ENCODE data around the gene UBE2H. TPM values are rescaled to one million over a fixed set of nuclear protein-coding genes. Genes with fewer than 3 reads are reported as not detected.
"Not testable (repeated sequence)": the region's sequence is repeated elsewhere in the genome, so short reads cannot be mapped to it uniquely, and the experiment has no call there.

The UBE2H gene
- total RNA-seq, 1 donor from 2014 or later, result 68.5 TPM

DNA sequence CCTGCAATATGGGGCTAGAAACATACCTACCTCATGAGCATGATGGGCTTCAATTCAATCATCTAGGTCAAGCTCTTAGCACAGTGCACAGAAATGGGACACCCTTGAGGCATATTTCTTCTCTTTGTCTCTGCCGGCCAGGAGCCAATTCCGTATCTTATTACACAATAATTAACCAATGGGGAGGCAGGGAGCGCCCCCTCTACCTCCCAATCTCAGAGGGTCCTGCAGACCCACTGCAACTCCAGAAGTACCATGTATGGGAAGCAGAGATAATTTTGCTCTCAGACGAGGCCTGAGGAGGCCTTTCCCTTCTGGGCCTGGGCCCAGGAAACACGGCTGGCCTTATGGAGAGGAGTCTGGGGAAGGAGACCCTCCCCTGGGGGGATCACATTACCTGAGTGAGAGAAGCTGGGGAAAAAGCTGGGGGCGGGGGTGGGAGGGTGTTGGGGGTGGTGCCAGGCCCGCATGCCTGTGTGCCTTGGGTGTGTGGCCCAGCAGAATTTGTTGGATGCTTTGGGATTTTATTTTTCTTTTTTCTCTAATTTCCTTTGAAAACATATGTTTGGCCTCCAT is 155.5 kb downstream of the UBE2H start:
- intact Hi-C loops (cut with DNase I), result no loop called here
- H3K4me3 ChIP-seq, result no peak overlapping the region
- no peak overlapping the region for H3K27ac ChIP-seq
- no peak for TF ChIP-seq POLR2AphosphoS5 (IDR thresholded peaks at IDR 0.05; ENCODE audit: insufficient read depth in 1 of 2, low read depth in 1 of 2)
- TF ChIP-seq, protein P1, sequence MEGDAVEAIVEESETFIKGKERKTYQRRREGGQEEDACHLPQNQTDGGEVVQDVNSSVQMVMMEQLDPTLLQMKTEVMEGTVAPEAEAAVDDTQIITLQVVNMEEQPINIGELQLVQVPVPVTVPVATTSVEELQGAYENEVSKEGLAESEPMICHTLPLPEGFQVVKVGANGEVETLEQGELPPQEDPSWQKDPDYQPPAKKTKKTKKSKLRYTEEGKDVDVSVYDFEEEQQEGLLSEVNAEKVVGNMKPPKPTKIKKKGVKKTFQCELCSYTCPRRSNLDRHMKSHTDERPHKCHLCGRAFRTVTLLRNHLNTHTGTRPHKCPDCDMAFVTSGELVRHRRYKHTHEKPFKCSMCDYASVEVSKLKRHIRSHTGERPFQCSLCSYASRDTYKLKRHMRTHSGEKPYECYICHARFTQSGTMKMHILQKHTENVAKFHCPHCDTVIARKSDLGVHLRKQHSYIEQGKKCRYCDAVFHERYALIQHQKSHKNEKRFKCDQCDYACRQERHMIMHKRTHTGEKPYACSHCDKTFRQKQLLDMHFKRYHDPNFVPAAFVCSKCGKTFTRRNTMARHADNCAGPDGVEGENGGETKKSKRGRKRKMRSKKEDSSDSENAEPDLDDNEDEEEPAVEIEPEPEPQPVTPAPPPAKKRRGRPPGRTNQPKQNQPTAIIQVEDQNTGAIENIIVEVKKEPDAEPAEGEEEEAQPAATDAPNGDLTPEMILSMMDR (IDR thresholded peaks at IDR 0.05), result no peak
- no peak for TF ChIP-seq POLR2A (IDR thresholded peaks at IDR 0.05)
- no peak for DNase-seq (ENCODE audit: extremely low spot score in 2 of 2)
- no peaks in the 10 kb centered on the region for H3K36me3 ChIP-seq
- no peaks in the 10 kb centered on the region for H3K9me3 ChIP-seq
- H3K27me3 ChIP-seq, result no peaks in the 10 kb centered on the region
- no peaks in the 10 kb centered on the region for H3K4me1 ChIP-seq

DNA sequence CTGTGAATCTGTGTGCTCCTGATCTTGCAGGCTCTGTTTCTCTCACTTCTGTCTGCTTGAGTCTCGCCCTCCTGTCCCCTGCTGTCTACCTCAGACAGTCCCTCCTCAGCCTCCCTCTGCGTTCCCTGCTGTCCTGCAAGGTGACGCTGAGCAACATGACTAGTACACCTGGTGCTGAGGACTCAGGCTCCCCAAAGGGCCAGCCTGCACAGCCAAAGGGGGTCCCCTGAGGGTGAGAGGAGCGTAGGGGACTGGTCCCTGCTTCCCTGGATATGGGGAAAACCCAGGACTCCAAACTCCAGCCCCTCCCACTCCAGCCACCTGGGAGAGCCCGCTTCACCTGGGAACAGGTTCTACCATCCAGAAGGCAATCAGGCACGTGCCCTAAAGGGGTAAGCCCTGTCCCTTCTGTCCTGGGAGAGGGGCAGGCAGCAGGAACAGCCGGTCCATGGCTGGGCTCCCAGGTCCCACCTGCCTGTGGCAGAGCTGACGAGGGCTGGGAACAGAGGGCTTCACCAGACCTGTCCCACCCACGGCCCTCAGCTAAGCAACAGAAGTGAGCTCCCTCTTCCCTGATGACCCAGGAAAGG is 156.5 kb downstream of the UBE2H start:
- TF ChIP-seq POLR2AphosphoS5 (IDR thresholded peaks at IDR 0.05; ENCODE audit: insufficient read depth in 1 of 2, low read depth in 1 of 2) (no peak), POLR2A (IDR thresholded peaks at IDR 0.05) (no peak)
- TF ChIP-seq, protein P1 (IDR thresholded peaks at IDR 0.05), result no peak
- DNase-seq (ENCODE audit: extremely low spot score in 2 of 2), result no peak
- intact Hi-C loops (cut with DNase I), result no loop called here
- no peak overlapping the region for H3K27ac ChIP-seq
- H3K36me3 ChIP-seq, result no peaks in the 10 kb centered on the region
- no peaks in the 10 kb centered on the region for H3K9me3 ChIP-seq
- no peaks in the 10 kb centered on the region for H3K4me1 ChIP-seq
- H3K27me3 ChIP-seq, result no peaks in the 10 kb centered on the region
- H3K4me3 ChIP-seq, result no peak overlapping the region

DNA sequence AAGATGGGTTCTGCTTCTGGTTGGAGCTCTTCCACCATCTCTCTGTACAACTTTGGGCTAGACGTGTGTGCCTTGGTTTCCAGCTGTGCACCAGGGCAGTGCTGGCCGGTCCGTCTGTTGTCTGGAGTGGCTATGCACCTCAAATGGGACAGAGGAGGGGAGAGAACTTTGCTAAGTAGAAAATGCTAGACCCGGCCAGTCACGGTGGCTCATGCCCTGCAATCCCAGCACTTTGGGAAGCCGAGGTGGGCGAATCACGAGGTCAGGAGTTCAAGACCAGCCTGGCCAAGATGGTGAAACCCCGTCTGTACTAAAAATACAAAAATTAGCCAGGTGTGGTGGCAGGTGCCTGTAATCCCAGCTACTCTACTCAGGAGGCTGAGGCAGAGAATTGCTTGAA is 158.3 kb downstream of the UBE2H start:
- H3K4me3 ChIP-seq; H3K27ac ChIP-seq; DNase-seq (ENCODE audit: extremely low spot score in 2 of 2); intact Hi-C loops (cut with DNase I); H3K36me3 ChIP-seq; H3K27me3 ChIP-seq; H3K9me3 ChIP-seq; H3K4me1 ChIP-seq: not testable (repeated sequence)

DNA sequence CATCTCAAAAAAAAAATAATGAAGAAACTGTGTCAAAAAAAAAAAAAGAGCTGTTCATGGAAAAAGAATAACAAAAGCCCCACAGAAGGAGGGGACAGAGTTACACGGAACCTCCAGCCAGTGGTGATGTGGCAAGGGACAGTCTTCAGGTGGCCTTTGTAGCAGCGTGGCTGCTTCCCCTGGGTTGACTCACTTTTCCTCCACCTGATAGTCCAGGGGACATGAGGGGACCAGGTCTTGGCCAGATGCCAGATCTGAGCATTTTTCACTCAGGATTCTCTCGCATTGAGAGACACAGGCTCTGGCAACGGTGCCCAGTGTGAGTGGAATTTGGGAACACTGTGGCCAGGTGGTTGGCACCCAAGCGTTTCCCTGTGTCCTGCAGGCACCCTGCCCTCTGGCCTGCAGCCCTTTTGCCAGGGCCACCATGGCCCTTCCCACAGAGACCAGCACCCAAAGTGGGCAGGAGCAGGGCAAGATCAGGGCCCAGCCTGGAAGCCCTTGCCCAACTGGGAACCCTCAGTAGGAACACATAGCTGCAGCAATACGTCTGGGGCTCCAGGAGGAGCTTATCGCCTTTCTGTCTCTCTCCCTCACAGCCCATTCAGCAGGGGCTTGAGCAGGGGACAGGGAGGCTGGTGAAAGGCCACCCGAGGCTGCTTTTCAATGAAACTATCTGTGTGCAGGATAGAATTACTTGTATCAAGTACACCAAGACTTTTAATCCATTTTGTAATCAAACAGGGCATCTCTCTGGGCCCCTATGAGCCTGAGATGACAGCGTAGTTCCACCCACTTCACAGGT is 159.1 kb downstream of the UBE2H start:
- H3K4me1 ChIP-seq, result no peaks in the 10 kb centered on the region
- H3K27ac ChIP-seq, result no peak overlapping the region
- intact Hi-C loops (cut with DNase I), result no loop called here
- H3K36me3 ChIP-seq, result no peaks in the 10 kb centered on the region
- TF ChIP-seq POLR2AphosphoS5 (IDR thresholded peaks at IDR 0.05; ENCODE audit: insufficient read depth in 1 of 2, low read depth in 1 of 2), result no peak
- TF ChIP-seq, protein P1 (IDR thresholded peaks at IDR 0.05), result no peak
- TF ChIP-seq POLR2A (IDR thresholded peaks at IDR 0.05), result no peak
- H3K9me3 ChIP-seq, result no peaks in the 10 kb centered on the region
- no peaks in the 10 kb centered on the region for H3K27me3 ChIP-seq
- no peak for DNase-seq (ENCODE audit: extremely low spot score in 2 of 2)
- H3K4me3 ChIP-seq, result no peak overlapping the region

DNA sequence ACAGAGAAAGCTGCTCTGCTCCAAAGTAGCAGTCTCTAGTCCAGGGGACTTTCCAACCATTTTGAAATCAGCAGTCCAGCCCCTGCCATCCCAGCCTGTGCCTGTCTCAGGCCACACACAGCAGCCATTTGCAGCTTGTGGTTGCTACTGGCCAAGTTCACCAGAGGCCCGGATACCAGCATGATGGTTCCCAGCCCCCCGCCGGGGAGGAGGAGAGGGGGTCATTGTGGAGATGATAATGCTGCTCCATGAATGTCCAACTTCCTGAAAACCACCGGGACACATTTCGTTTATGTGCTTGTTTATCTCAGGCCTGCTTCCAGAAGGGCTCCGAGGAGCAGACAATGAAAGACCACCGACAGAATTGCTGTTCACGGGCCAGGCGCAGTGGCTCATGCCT is 160.0 kb downstream of the UBE2H start:
- no peak for DNase-seq (ENCODE audit: extremely low spot score in 2 of 2)
- intact Hi-C loops (cut with DNase I), result no loop called here
- Histone ChIP-seq H3K36me3 (no peaks in the 10 kb centered on the region), H3K4me1 (no peaks in the 10 kb centered on the region), H3K9me3 (no peaks in the 10 kb centered on the region), H3K4me3 (no peak overlapping the region), H3K27ac (no peak overlapping the region), H3K27me3 (no peaks in the 10 kb centered on the region)
- TF ChIP-seq POLR2AphosphoS5 (IDR thresholded peaks at IDR 0.05; ENCODE audit: insufficient read depth in 1 of 2, low read depth in 1 of 2), result no peak

DNA sequence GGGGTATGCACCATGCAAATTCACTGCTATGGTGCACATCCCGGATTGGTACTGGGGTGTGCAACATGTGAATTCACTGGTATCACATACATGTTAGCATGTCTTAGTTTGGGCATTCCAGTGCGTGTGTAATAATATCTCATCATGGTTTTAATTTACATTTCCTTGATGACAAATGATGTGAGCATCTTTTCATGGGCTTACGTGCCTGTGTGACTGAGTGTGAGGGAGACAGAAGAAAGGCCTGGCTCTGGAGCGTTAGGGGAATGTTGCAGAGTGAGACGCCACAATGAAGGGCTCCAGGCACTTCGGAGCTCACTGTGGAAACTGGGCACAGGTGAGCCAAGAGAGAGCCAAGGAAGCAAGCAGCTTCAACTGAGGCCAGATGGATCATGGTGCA is 162.6 kb downstream of the UBE2H start:
- Histone ChIP-seq H3K27me3 (peaks cover 6% of the 10 kb centered on the region), H3K9me3 (no peaks in the 10 kb centered on the region), H3K4me1 (peaks cover 12% of the 10 kb centered on the region), H3K4me3 (no peak overlapping the region), H3K27ac (no peak overlapping the region), H3K36me3 (no peaks in the 10 kb centered on the region)
- intact Hi-C loops (cut with DNase I), result no loop called here
- no peak for DNase-seq (ENCODE audit: extremely low spot score in 2 of 2)
- TF ChIP-seq POLR2A (IDR thresholded peaks at IDR 0.05), result no peak
- TF ChIP-seq, protein P1 (IDR thresholded peaks at IDR 0.05), result no peak
- no peak for TF ChIP-seq POLR2AphosphoS5 (IDR thresholded peaks at IDR 0.05; ENCODE audit: insufficient read depth in 1 of 2, low read depth in 1 of 2)
